GM19397 (cell line): Measurements from ENCODE around the gene ARHGDIG.
"Not testable (repeated sequence)": the region's sequence is repeated elsewhere in the genome, so short reads cannot be mapped to it uniquely, and the experiment has no call there.

Source experiments
- ATAC-seq: cut with Tn5 transposase; IDR thresholded peaks from one replicate; pipeline ENCODE4 v1.9.1; 2021; ENCODE audit warnings: mild to moderate bottlenecking, moderate library complexity; ENCODE audit not compliant: unreplicated experiment

Gene ARHGDIG

GRCh38 chr16:263182-263774 is 17.1 kb upstream of the ARHGDIG start:
- ATAC-seq = no peak

- no peak for ATAC-seq
Measured at GRCh38 chr16:263944-264343, 16.4 kb upstream of the ARHGDIG start.

- no peak for ATAC-seq
Measured at GRCh38 chr16:264440-264951, 15.9 kb upstream of the ARHGDIG start.

- no peak for ATAC-seq
Measured at GRCh38 chr16:265002-265529, 15.3 kb upstream of the ARHGDIG start.

- ATAC-seq = no peak
Measured at GRCh38 chr16:265711-266110, 14.7 kb upstream of the ARHGDIG start.

- no peak for ATAC-seq
Measured at GRCh38 chr16:266258-267164, 13.9 kb upstream of the ARHGDIG start.

- not testable (repeated sequence) for ATAC-seq
Measured at GRCh38 chr16:267562-267961, 12.8 kb upstream of the ARHGDIG start.

- ATAC-seq = no peak
Measured at GRCh38 chr16:268141-269053, 12.0 kb upstream of the ARHGDIG start.

GRCh38 chr16:269061-269796 is 11.2 kb upstream of the ARHGDIG start:
- no peak for ATAC-seq

- ATAC-seq = no peak
Measured at GRCh38 chr16:270381-271255, 9.8 kb upstream of the ARHGDIG start.

- ATAC-seq = no peak
Measured at GRCh38 chr16:272633-273546, 7.5 kb upstream of the ARHGDIG start.

- ATAC-seq = no peak
Measured at GRCh38 chr16:273547-274421, 6.6 kb upstream of the ARHGDIG start.

- no peak for ATAC-seq
Measured at GRCh38 chr16:275041-275641, 5.2 kb upstream of the ARHGDIG start.

GRCh38 chr16:275786-276232 is 4.6 kb upstream of the ARHGDIG start, which contains the start of gene RGS11:
RGS11 (minus strand) TSS chr16:275944; CDS start chr16:275911, 33 bp downstream.
- ATAC-seq = no peak

GRCh38 chr16:276426-277077 is 3.8 kb upstream of the ARHGDIG start:
- no peak for ATAC-seq

- ATAC-seq = no peak
Measured at GRCh38 chr16:278863-279366, 1.5 kb upstream of the ARHGDIG start.
